Measurements from ENCODE around the gene TJP3.

The TJP3 gene

GRCh38 chr19:3768748-3769099, 60.5 kb downstream of the TJP3 start:
- DNase-seq (ENCODE audit: low spot score) = no peak

GRCh38 chr19:3769494-3769893, 61.3 kb downstream of the TJP3 start:
- DNase-seq (ENCODE audit: low spot score) = no peak

- DNase-seq (ENCODE audit: low spot score) = no peak
Observed at GRCh38 chr19:3770136-3770999, 62.2 kb downstream of the TJP3 start.

DNA sequence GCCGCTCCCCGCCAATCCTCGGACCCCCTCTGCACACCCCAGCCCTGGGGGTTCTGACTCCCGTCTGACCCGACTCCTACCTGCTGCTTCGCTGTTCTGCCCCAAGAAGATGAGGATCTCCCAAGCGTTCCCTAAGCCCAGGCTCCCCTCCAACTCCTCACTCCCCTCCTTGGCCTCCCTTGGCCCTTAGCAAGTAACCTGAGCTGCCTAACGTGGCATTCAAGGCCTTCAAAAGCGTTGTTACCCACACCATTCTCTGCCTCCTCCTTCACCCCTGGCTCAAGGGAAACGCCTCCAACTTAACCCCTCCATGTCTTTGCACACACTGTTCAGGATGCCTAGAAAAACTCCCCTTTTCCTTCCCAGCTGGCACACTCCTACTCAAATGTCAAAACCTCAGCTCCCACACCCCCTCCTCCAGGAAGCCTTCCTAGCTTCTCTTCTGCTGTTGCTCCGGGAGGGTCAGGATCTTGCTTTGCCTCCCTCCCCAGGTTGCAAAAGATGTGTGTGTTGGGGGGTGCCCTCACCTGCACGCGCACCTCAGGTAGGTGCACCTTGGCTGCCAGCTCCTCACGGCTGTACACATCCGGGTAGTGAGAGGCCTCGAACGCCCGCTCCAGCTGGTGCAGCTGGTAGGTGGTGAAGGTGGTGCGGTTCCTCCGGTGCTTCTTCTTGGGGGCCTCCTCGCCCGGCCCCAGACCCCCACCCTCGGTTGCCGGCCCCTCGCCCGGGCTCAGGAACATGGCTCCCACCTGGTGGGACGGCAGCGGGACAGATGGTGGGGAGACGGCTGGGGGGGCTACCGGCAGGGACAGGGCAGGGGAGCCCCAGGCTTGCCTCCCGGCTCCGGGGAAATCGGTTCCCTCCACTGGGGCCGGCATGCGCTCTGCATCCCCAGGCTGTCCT, 63.1 kb downstream of the TJP3 start:
- no peak for DNase-seq (ENCODE audit: low spot score)

GRCh38 chr19:3771906-3772455, 63.8 kb downstream of the TJP3 start, which contains the start of gene RAX2:
Gene RAX2 (minus strand): TSS chr19:3772228. CDS start chr19:3771742, 486 bp downstream.
- DNase-seq (ENCODE audit: low spot score) = no peak

- no peak for DNase-seq (ENCODE audit: low spot score)
Observed at GRCh38 chr19:3773814-3774515, 65.8 kb downstream of the TJP3 start.

DNA sequence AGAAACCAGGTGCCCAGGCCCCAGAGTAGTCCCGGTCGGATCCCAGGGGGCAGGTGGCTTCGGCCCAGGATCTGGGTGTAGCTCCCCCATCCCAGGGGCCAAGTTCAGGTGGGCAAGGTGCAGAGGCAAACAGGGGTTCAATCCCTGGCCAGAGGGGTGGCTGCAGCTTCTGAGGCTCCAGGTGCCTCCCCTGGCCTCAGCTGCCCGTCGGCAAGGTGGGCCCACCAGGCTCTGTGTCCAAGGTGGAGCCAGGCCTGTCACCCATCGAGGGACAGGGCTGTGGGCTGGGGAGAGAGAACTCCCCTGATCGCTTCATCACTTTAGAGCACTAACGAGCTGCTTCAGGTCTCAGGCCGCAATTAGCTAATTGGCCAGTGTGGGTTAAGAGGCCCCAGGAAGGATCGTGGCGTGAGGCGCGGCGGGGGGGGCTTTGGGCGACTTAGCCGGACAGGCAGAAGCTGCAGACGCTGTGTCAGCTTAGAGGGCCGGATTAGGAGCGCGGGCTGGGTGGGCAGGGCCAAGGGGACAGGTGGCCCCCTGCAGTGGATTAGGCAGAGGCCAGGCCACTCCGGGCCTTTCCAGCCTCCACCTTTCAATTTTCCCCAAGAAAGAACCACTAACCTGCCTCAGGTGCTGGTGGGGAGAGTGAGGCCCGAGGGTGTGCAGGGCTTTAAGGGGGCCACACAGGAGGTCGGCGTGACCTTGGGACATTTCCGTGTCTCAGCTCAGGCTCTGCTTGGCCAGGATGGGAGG, 66.6 kb downstream of the TJP3 start:
- no peak for DNase-seq (ENCODE audit: low spot score)

DNA sequence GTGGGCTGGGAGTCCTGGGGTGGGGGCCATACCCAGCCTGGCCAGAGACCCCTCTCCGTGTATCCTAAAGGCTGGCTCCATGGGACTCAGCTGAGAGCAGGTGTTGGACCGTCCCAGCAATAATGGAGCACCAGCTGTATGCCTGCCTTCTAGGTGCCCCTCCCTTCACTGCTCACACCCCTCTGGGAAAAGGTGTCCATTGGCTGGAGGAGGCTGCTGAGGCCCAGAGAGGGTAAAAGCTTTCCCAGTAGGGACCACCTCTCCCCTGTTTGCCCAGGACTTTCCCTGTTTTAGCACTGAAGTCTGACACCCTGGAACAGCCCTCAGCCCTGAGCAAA, 67.2 kb downstream of the TJP3 start:
- no peak for DNase-seq (ENCODE audit: low spot score)

- DNase-seq (ENCODE audit: low spot score) = no peak
Observed at GRCh38 chr19:3775831-3776230, 67.6 kb downstream of the TJP3 start.

GRCh38 chr19:3776479-3777040, 68.4 kb downstream of the TJP3 start:
- no peak for DNase-seq (ENCODE audit: low spot score)

- DNase-seq (ENCODE audit: low spot score) = no peak
Observed at GRCh38 chr19:3778104-3778867, 70.1 kb downstream of the TJP3 start.

GRCh38 chr19:3778899-3779723, 70.9 kb downstream of the TJP3 start:
- no peak for DNase-seq (ENCODE audit: low spot score)

DNA sequence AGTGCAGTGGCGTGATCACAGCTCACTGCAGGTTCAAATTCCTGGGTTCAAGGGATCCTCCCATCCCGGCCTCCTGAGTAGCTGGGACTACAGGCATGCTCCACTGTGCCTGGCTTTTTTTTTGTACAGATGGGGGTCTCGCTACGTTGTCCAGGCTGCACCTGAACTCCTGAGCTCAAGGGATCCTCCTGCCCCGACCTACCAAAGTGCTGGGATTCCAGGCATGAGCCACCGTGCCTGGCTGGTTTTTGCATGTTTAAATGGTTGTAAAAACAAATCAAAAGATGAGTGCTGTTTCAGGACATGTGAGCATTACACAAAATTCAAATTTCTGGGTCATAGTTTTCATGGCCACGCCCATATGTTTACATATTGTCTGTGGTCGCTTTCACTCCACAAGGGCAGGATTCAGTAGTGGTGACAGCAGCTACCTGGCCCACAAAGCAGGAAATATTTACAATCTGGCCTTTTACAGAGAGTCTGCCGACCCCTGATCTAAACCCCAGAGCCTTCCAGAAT, 72.7 kb downstream of the TJP3 start:
- DNase-seq (ENCODE audit: low spot score) = no peak

GRCh38 chr19:3781603-3782002, 73.4 kb downstream of the TJP3 start:
- DNase-seq (ENCODE audit: low spot score) = no peak

- DNase-seq (ENCODE audit: low spot score) = no peak
Observed at GRCh38 chr19:3782330-3782729, 74.1 kb downstream of the TJP3 start.

GRCh38 chr19:3782903-3783302, 74.7 kb downstream of the TJP3 start:
- no peak for DNase-seq (ENCODE audit: low spot score)

- peak; percentile 68 for DNase-seq (ENCODE audit: low spot score)
Observed at GRCh38 chr19:3783660-3784584, 75.7 kb downstream of the TJP3 start.
